Suprapubic skin (tissue), 3 donors: ENCODE data around the gene RTTN.

Source experiments
- CTCF ChIP-seq, 2 donors: fragments of 200-600 bp in 1 of 2; fragments of 450-650 bp in 1 of 2; sonication (generic) in 1 of 2; IDR thresholded peaks; one replicate each; pipeline ENCODE4 v1.5.1; 2016 to 2019; ENCODE audit warnings: antibody characterized with exemption in 2 of 2, mild to moderate bottlenecking in 1 of 2, moderate library complexity in 1 of 2
- POLR2AphosphoS5 ChIP-seq, 3 donors: sonication (generic); formaldehyde crosslinking; IDR thresholded peaks; one replicate each; pipeline ENCODE4 v1.6.1; 2017; ENCODE audit warnings: antibody characterized with exemption in 3 of 3

GRCh38 chr18:70005580-70005979, 199.9 kb downstream of the RTTN start:
- TF ChIP-seq CTCF (IDR thresholded peaks at IDR 0.05), result no peak
- no peak for TF ChIP-seq POLR2AphosphoS5 (IDR thresholded peaks at IDR 0.05)
